Mammary epithelial cell (primary cell): ENCODE data around the gene CNKSR3.

Experiments
- CTCF ChIP-seq, 2 donors: IDR thresholded peaks in 1 of 2; conservative IDR thresholded peaks in 1 of 2; 2 replicates each; pipeline ENCODE4 v1.5.1; 2011 to 2012; ENCODE audit warnings: inconsistent platforms in 2 of 2, low read length in 2 of 2, mild to moderate bottlenecking in 2 of 2, control low read depth in 1 of 2, low read depth in 1 of 2; ENCODE audit not compliant: insufficient read depth in 1 of 2; ENCODE audit errors: extremely low read depth in 1 of 2
- EZH2 ChIP-seq: IDR thresholded peaks from 2 replicates; pipeline ENCODE4 v1.6.1; 2012; ENCODE audit warnings: low read length, inconsistent platforms, borderline replicate concordance

GRCh38 chr6:154378518-154378917, 132.0 kb downstream of the CNKSR3 start:
- no peak for TF ChIP-seq CTCF (conservative IDR thresholded peaks at IDR 0.05 in 1 of 2, IDR thresholded peaks at IDR 0.05 in 1 of 2; ENCODE audit: extremely low read depth in 1 of 2, insufficient read depth in 1 of 2, low read depth in 1 of 2, low read length in 2 of 2)
- no peak for TF ChIP-seq EZH2
